B cell (primary cell): ENCODE measurements around the gene GNAI2.

ENCODE experiments used
- EZH2 ChIP-seq: IDR thresholded peaks from 2 replicates; pipeline ENCODE4 v1.6.1; 2012; ENCODE audit warnings: borderline replicate concordance, low read depth, mild to moderate bottlenecking, moderate library complexity, low read length; ENCODE audit not compliant: insufficient read depth, poor library complexity, severe bottlenecking
- TF ChIP-seq, protein P1 (sequence below): fragments of 200-600 bp; IDR thresholded peaks from one replicate; pipeline ENCODE4 v1.8.0; 2022; ENCODE audit warnings: antibody characterized with exemption, mild to moderate bottlenecking

DNA sequence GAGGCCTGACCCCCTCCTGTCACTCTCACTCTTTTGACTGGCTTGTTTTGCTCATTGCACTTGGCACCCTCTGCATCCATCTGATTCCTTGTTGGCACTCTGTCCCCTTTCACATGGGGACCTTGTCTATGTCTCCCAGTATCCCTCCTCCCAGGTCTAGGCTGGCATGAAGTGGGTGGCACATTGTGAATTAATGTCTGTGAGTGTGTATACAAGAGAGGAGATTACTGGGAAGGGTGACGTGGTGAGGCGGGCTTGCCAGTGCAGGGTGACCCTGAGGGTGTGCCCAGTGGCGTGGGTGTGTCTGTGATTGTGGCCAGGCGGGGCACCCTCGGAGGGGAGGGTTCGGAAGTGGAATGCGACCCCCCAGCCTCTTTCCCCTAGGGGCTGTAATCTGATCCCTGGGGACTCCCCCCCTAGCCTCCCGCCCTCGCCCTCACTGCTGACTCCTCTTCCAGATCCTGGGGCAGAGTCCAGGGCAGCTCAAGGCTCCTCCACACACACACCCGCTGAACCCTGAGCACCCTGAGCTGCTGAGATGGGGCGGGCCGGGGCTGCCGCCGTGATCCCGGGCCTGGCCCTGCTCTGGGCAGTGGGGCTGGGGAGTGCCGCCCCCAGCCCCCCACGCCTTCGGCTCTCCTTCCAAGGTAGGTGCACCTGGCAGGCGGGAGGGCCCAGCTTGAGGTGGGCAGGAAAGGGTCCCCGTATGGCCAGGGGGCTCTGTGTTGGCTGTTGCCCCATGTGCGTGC is 32.9 kb downstream of the GNAI2 start, which contains the start of gene SEMA3B:
- TF ChIP-seq, protein P1, sequence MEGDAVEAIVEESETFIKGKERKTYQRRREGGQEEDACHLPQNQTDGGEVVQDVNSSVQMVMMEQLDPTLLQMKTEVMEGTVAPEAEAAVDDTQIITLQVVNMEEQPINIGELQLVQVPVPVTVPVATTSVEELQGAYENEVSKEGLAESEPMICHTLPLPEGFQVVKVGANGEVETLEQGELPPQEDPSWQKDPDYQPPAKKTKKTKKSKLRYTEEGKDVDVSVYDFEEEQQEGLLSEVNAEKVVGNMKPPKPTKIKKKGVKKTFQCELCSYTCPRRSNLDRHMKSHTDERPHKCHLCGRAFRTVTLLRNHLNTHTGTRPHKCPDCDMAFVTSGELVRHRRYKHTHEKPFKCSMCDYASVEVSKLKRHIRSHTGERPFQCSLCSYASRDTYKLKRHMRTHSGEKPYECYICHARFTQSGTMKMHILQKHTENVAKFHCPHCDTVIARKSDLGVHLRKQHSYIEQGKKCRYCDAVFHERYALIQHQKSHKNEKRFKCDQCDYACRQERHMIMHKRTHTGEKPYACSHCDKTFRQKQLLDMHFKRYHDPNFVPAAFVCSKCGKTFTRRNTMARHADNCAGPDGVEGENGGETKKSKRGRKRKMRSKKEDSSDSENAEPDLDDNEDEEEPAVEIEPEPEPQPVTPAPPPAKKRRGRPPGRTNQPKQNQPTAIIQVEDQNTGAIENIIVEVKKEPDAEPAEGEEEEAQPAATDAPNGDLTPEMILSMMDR: no peak
- no peak for TF ChIP-seq EZH2
